Measurements from ENCODE around the gene MRGPRG. TPM values are rescaled to one million over a fixed set of nuclear protein-coding genes. Genes with fewer than 3 reads are reported as not detected.

The MRGPRG gene
- total RNA-seq, 1 experiment from 2014 or later = not detected

DNA sequence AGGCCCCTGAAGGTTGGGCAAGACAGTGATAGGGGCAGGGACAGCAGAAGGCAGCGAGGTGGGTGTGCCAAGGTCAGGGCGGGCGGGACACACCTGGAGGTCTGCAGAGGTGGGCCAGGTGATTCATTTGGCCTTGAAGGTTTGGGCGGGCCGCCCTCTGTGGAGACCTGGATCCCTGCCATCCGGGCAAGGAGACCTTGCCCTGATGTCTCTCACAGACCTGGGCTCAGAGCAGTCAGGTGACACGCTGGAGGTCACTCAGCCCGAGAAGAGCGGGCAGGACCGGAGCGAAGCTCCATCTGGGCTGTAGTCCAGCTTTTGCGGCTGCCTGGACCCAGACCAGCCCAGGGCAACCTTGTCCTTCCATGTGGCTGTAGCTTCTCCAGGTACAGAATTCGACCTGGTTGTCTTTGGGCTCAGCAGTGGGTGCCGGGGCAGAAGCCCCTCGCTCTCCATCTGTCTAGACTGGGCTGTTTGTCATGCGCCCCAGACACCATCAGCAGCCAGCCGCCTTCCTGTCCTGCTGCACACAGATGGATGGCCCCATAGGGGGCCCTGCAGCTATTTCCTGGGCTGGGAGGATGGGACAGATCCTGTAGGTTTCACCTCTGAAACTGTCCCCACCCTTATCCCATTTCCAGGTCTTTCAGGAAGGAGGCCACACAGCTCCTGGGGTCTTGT, 3.1 kb downstream of the MRGPRG start:
- DNase-seq (ENCODE audit: low spot score) = peak; percentile 38
- H3K9me3 Mint-ChIP-seq = peaks cover 10% of the 10 kb centered on the region
- TF ChIP-seq EMX1 (CRISPR knock-in tag; IDR thresholded peaks at IDR 0.05) = no peak
- peaks cover 36% of the 10 kb centered on the region for H3K4me1 Mint-ChIP-seq
- ChIA-PET POLR2A (interaction anchor here (1.0 to 1.2 kb wide), 2 partner anchors 8 to 105 kb away, joined by 3 read pairs; no protein-coding TSS in a partner anchor), CTCF (interaction anchor here (1.1 to 2.0 kb wide), 10 partner anchors 9 to 178 kb away, joined by 3 to 13 read pairs (median 7); no protein-coding TSS in a partner anchor)
- H3K4me3 Mint-ChIP-seq = no peak overlapping the region
- ATAC-seq = no peak
- H3K36me3 Mint-ChIP-seq = no peaks in the 10 kb centered on the region; the same call in 1 of the 2 replicates
- H3K27ac Mint-ChIP-seq = no peak overlapping the region
- no peaks in the 10 kb centered on the region; the same call in 1 of the 2 replicates for H3K27me3 Mint-ChIP-seq (ENCODE audit: low read depth)

DNA sequence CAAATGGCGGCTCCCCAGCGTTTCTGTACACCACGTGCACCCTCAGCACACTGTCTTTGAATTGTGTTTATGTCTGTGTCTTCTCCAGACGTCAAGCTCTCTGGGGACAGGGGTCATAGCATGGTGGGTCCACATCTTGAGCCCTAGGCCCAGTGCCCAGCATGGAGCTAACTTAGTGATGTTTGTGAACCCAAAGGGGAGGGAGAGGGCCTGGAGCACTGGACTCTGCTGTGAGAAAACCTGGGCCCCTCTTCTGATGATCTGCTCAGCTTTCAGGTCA, 4.3 kb downstream of the MRGPRG start:
- ChIA-PET POLR2A (interaction anchor here (1.2 kb wide), 1 partner anchor 10 kb away, joined by 3 read pairs; no protein-coding TSS in a partner anchor), CTCF (interaction anchor here (0.5 to 1.9 kb wide), 6 partner anchors 10 to 177 kb away, joined by 3 to 11 read pairs (median 4); no protein-coding TSS in a partner anchor)
- ATAC-seq (no peak), DNase-seq (ENCODE audit: low spot score) (peak; percentile 1)
- H3K27me3 Mint-ChIP-seq (ENCODE audit: low read depth) = no peaks in the 10 kb centered on the region; the same call in 1 of the 2 replicates
- H3K4me3 Mint-ChIP-seq = no peak overlapping the region
- no peaks in the 10 kb centered on the region; the same call in 1 of the 2 replicates for H3K36me3 Mint-ChIP-seq
- no peak overlapping the region for H3K27ac Mint-ChIP-seq
- H3K4me1 Mint-ChIP-seq = peaks cover 33% of the 10 kb centered on the region
- H3K9me3 Mint-ChIP-seq = peaks cover 10% of the 10 kb centered on the region
- TF ChIP-seq ETV6 (CRISPR knock-in tag; IDR thresholded peaks at IDR 0.05) = no peak
- TF ChIP-seq RELA (CRISPR knock-in tag; IDR thresholded peaks at IDR 0.05; ENCODE audit: borderline replicate concordance) = no peak
- no peak for TF ChIP-seq ZNF263 (CRISPR knock-in tag; IDR thresholded peaks at IDR 0.05; ENCODE audit: low read depth)
- TF ChIP-seq, protein P1, sequence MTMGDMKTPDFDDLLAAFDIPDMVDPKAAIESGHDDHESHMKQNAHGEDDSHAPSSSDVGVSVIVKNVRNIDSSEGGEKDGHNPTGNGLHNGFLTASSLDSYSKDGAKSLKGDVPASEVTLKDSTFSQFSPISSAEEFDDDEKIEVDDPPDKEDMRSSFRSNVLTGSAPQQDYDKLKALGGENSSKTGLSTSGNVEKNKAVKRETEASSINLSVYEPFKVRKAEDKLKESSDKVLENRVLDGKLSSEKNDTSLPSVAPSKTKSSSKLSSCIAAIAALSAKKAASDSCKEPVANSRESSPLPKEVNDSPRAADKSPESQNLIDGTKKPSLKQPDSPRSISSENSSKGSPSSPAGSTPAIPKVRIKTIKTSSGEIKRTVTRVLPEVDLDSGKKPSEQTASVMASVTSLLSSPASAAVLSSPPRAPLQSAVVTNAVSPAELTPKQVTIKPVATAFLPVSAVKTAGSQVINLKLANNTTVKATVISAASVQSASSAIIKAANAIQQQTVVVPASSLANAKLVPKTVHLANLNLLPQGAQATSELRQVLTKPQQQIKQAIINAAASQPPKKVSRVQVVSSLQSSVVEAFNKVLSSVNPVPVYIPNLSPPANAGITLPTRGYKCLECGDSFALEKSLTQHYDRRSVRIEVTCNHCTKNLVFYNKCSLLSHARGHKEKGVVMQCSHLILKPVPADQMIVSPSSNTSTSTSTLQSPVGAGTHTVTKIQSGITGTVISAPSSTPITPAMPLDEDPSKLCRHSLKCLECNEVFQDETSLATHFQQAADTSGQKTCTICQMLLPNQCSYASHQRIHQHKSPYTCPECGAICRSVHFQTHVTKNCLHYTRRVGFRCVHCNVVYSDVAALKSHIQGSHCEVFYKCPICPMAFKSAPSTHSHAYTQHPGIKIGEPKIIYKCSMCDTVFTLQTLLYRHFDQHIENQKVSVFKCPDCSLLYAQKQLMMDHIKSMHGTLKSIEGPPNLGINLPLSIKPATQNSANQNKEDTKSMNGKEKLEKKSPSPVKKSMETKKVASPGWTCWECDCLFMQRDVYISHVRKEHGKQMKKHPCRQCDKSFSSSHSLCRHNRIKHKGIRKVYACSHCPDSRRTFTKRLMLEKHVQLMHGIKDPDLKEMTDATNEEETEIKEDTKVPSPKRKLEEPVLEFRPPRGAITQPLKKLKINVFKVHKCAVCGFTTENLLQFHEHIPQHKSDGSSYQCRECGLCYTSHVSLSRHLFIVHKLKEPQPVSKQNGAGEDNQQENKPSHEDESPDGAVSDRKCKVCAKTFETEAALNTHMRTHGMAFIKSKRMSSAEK (CRISPR knock-in tag; IDR thresholded peaks at IDR 0.05; ENCODE audit: borderline replicate concordance) = no peak
- TF ChIP-seq ZNF138 (CRISPR knock-in tag; conservative IDR thresholded peaks at IDR 0.05) = no peak
- TF ChIP-seq NFYB (CRISPR knock-in tag; conservative IDR thresholded peaks at IDR 0.05; ENCODE audit: low read depth) = no peak
- no peak for TF ChIP-seq JUN (CRISPR knock-in tag; IDR thresholded peaks at IDR 0.05)
- TF ChIP-seq, protein P2, sequence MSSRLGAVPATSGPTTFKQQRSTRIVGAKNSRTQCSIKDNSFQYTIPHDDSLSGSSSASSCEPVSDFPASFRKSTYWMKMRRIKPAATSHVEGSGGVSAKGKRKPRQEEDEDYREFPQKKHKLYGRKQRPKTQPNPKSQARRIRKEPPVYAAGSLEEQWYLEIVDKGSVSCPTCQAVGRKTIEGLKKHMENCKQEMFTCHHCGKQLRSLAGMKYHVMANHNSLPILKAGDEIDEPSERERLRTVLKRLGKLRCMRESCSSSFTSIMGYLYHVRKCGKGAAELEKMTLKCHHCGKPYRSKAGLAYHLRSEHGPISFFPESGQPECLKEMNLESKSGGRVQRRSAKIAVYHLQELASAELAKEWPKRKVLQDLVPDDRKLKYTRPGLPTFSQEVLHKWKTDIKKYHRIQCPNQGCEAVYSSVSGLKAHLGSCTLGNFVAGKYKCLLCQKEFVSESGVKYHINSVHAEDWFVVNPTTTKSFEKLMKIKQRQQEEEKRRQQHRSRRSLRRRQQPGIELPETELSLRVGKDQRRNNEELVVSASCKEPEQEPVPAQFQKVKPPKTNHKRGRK (CRISPR knock-in tag; IDR thresholded peaks at IDR 0.05; ENCODE audit: borderline replicate concordance) = no peak
- no peak for TF ChIP-seq ZNF671 (CRISPR knock-in tag; IDR thresholded peaks at IDR 0.05)
- TF ChIP-seq, protein P3, sequence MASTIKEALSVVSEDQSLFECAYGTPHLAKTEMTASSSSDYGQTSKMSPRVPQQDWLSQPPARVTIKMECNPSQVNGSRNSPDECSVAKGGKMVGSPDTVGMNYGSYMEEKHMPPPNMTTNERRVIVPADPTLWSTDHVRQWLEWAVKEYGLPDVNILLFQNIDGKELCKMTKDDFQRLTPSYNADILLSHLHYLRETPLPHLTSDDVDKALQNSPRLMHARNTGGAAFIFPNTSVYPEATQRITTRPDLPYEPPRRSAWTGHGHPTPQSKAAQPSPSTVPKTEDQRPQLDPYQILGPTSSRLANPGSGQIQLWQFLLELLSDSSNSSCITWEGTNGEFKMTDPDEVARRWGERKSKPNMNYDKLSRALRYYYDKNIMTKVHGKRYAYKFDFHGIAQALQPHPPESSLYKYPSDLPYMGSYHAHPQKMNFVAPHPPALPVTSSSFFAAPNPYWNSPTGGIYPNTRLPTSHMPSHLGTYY (CRISPR knock-in tag; IDR thresholded peaks at IDR 0.05) = no peak
- TF ChIP-seq NR1H2 (CRISPR knock-in tag; IDR thresholded peaks at IDR 0.05) = no peak
- TF ChIP-seq ZNF317 (CRISPR knock-in tag; IDR thresholded peaks at IDR 0.05; ENCODE audit: borderline replicate concordance, low read depth) = no peak
- TF ChIP-seq MXD4 (CRISPR knock-in tag; IDR thresholded peaks at IDR 0.05; ENCODE audit: borderline replicate concordance) = no peak
- TF ChIP-seq NR2C2 (CRISPR knock-in tag; IDR thresholded peaks at IDR 0.05) = no peak
- TF ChIP-seq ZNF396 (CRISPR knock-in tag; IDR thresholded peaks at IDR 0.05; ENCODE audit: borderline replicate concordance) = no peak
- TF ChIP-seq ZNF219 (CRISPR knock-in tag; IDR thresholded peaks at IDR 0.05; ENCODE audit: borderline replicate concordance) = no peak
